Peyer's patch (tissue), 4 donors: Measurements from ENCODE around the gene TNS3. TPM values are rescaled to one million over a fixed set of nuclear protein-coding genes. Genes with fewer than 3 reads are reported as not detected.

Experiments used
- DNase-seq, 3 donors: peaks; one replicate each; pipeline ENCODE4 v3.0.0-alpha.2; 2017 to 2019
- H3K27ac ChIP-seq, 4 donors: fragments of 200-600 bp; sonication (generic); one replicate each; pipeline ENCODE4 v1.5.1; 2016 to 2019
- H3K27me3 ChIP-seq, 2 donors: fragments of 200-600 bp; sonication (generic); one replicate each; pipeline ENCODE4 v1.5.1; 2019
- H3K36me3 ChIP-seq, 3 donors: fragments of 200-600 bp; sonication (generic); one replicate each; pipeline ENCODE4 v1.5.1; 2016 to 2019
- H3K4me1 ChIP-seq, 4 donors: fragments of 200-600 bp; sonication (generic); one replicate each; pipeline ENCODE4 v1.5.1; 2016 to 2019
- H3K4me3 ChIP-seq, 4 donors: fragments of 200-600 bp; sonication (generic); 1 replicate in 3 of 4; 2 replicates in 1 of 4; pipeline ENCODE4 v1.5.1; 2016 to 2019; ENCODE audit warnings: mild to moderate bottlenecking in 1 of 4
- H3K9me3 ChIP-seq, 4 donors: fragments of 200-600 bp; sonication (generic); one replicate each; pipeline ENCODE4 v1.5.1; 2016 to 2019; ENCODE audit warnings: mild to moderate bottlenecking in 1 of 4
- CTCF ChIP-seq, 6 experiments: fragments of 450-650 bp in 4 of 6; fragments of 200-600 bp in 2 of 6; sonication (generic) in 1 of 6; IDR thresholded peaks; one replicate each; pipeline ENCODE4 v1.5.1; 2017 to 2019; ENCODE audit warnings: antibody characterized with exemption in 6 of 6, mild to moderate bottlenecking in 3 of 6, moderate library complexity in 1 of 6
- POLR2A ChIP-seq, 2 donors: fragments of 450-650 bp; IDR thresholded peaks; one replicate each; pipeline ENCODE4 v1.5.1; 2017; ENCODE audit warnings: antibody characterized with exemption in 2 of 2, mild to moderate bottlenecking in 2 of 2, moderate library complexity in 2 of 2
- total RNA-seq, 4 donors: library from RNA; depleted of rRNA; stranded (reverse); fragments of >200 nt; gene quantifications; one replicate each; pipeline ENCODE4 v1.1.0, GENCODE V29; 2016

TNS3 gene
- total RNA-seq, 4 donors from 2014 or later, result 79.5 to 157 (median 112) TPM

DNA sequence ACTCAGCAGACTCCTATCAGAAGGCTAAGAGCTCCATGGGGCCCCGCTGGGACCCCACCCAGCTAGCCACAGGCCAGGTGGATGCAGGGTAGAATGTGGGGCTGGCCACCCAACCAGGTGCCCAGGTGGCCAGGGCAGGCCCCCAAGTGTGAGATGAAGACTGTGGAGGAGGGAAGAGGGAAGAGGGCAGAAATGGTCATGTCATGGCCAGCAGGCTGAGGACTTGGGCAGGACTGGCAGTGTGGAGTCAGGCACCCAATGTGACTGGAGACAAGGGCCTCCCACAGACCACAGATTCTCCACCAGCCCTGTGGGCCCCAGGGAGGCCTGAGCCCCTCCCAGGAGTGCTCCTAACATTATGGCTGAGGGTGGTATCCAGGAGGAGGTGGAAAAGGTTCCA, 141.6 kb downstream of the TNS3 start:
- Histone ChIP-seq H3K27ac (no peak overlapping the region), H3K4me3 (no peak overlapping the region), H3K4me1 (peaks cover 0 to 17% (median 0%) of the 10 kb centered on the region in 4 donors), H3K36me3 (peaks cover 0 to 16% (median 0%) of the 10 kb centered on the region in 3 donors), H3K9me3 (no peaks in the 10 kb centered on the region), H3K27me3 (no peaks in the 10 kb centered on the region)
- TF ChIP-seq POLR2A (IDR thresholded peaks at IDR 0.05) (no peak), CTCF (IDR thresholded peaks at IDR 0.05) (no peak)
- no peak for DNase-seq

GRCh38 chr7:47439181-47439667, 142.7 kb downstream of the TNS3 start:
- Histone ChIP-seq H3K4me1 (peaks cover 0 to 11% (median 0%) of the 10 kb centered on the region in 4 donors), H3K27me3 (no peaks in the 10 kb centered on the region), H3K4me3 (no peak overlapping the region), H3K36me3 (peaks cover 0 to 22% (median 0%) of the 10 kb centered on the region in 3 donors), H3K27ac (no peak overlapping the region), H3K9me3 (no peaks in the 10 kb centered on the region)
- TF ChIP-seq CTCF (IDR thresholded peaks at IDR 0.05) (no peak), POLR2A (IDR thresholded peaks at IDR 0.05) (no peak)
- DNase-seq, result no peak

- no peaks in the 10 kb centered on the region for H3K27me3 ChIP-seq
- no peak for DNase-seq
- no peaks in the 10 kb centered on the region for H3K9me3 ChIP-seq
- H3K4me3 ChIP-seq, result no peak overlapping the region
- peak in 1 of 6 experiments; percentile 23 for TF ChIP-seq CTCF (IDR thresholded peaks at IDR 0.05)
- no peak for TF ChIP-seq POLR2A (IDR thresholded peaks at IDR 0.05)
- H3K4me1 ChIP-seq, result peaks cover 0 to 11% (median 0%) of the 10 kb centered on the region in 4 donors
- no peak overlapping the region for H3K27ac ChIP-seq
- peaks cover 0 to 27% (median 0%) of the 10 kb centered on the region in 3 donors for H3K36me3 ChIP-seq
Measured at GRCh38 chr7:47438411-47439029, 143.4 kb downstream of the TNS3 start.

GRCh38 chr7:47435889-47436312, 146.0 kb downstream of the TNS3 start:
- Histone ChIP-seq H3K36me3 (peaks cover 0 to 29% (median 0%) of the 10 kb centered on the region in 3 donors), H3K4me3 (no peak overlapping the region), H3K4me1 (no peaks in the 10 kb centered on the region), H3K27ac (peak overlapping the region in 1 of 4 donors; percentile 6), H3K27me3 (no peaks in the 10 kb centered on the region), H3K9me3 (no peaks in the 10 kb centered on the region)
- DNase-seq, result peak; percentile 28 to 81 (median 66)
- TF ChIP-seq POLR2A (IDR thresholded peaks at IDR 0.05) (no peak), CTCF (IDR thresholded peaks at IDR 0.05) (peak in 4 of 6 experiments; percentile 50 to 80 (median 76))

DNA sequence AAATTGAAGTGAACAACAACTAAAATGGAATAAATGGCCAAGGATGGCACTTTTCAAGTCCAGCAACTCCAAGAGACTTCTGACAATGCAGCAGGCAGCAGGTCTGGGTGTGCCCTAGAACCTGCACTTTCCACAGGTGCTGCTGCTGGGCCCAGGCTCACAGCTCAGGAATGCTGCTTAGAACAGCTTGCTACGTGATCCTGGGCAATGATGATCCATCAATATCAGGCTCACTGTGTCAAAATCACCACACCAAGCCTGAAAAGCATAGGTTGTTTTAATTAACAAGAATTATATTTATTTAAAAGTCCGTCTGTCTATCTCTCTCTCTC, 148.4 kb downstream of the TNS3 start:
- Histone ChIP-seq H3K4me1 (no peaks in the 10 kb centered on the region), H3K36me3 (peaks cover 0 to 27% (median 0%) of the 10 kb centered on the region in 3 donors), H3K27me3 (no peaks in the 10 kb centered on the region), H3K27ac (no peak overlapping the region), H3K9me3 (no peaks in the 10 kb centered on the region), H3K4me3 (no peak overlapping the region)
- no peak for DNase-seq
- TF ChIP-seq CTCF (IDR thresholded peaks at IDR 0.05) (no peak), POLR2A (IDR thresholded peaks at IDR 0.05) (no peak)
